ENCODE measurements around the gene STK32B. TPM values are rescaled to one million over a fixed set of nuclear protein-coding genes. Genes with fewer than 3 reads are reported as not detected.

Gene STK32B
- total and polyA plus RNA-seq, 5 donors from 2014 or later, result not detected

- ATAC-seq (ENCODE audit: low read depth in 2 of 2), result no peak
- Histone ChIP-seq H3K4me1 (ENCODE audit: control insufficient read depth, insufficient read depth, low read length, poor library complexity, severe bottlenecking) (no peaks in the 10 kb centered on the region), H3K27ac (ENCODE audit: insufficient read depth, low read length, poor library complexity, severe bottlenecking) (no peak overlapping the region), H3K4me3 (ENCODE audit: low read depth, low read length) (no peak overlapping the region), H3K36me3 (ENCODE audit: control insufficient read depth, insufficient read depth, low read length) (no peaks in the 10 kb centered on the region), H3K9me3 (ENCODE audit: control insufficient read depth in 2 of 2, low read length in 2 of 2) (no peaks in the 10 kb centered on the region), H3K27me3 (ENCODE audit: control insufficient read depth, insufficient read depth, low read length) (no peaks in the 10 kb centered on the region)
- Mint-ChIP-seq H3K9me3 (peaks cover 0 to 4% (median 0%) of the 10 kb centered on the region in 7 donors), H3K36me3 (no peaks in the 10 kb centered on the region), H3K27ac (no peak overlapping the region), H3K4me3 (no peak overlapping the region), H3K27me3 (no peaks in the 10 kb centered on the region), H3K4me1 (no peaks in the 10 kb centered on the region)
- no peak for DNase-seq
These were observed 148.6 kb downstream of the STK32B start for GRCh38 chr4:5199912-5200311.

DNA sequence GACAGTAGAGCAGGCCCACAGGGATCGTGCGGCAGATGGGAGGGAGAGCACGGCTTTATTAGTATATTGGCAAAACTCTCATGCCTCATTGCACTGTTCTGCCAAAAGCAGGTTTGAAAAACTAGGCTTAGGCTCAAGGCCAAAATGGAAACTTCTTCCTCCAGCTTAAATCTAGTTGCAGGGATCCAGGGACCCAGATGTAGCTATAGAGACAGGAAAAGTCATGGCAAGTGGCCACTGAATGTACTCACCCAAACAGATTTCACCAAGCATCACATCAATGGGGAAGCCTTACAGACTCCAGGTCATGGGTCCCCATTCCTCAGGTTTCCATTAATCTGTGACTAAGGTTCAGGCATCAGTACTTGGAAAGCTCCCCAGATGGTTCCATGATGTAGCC is 149.2 kb downstream of the STK32B start:
- DNase-seq, result no peak

GRCh38 chr4:5203309-5203992 is 152.2 kb downstream of the STK32B start:
- H3K4me3 ChIP-seq (ENCODE audit: low read depth, low read length), result no peak overlapping the region
- DNase-seq (no peak), ATAC-seq (ENCODE audit: low read depth in 2 of 2) (no peak)
- Mint-ChIP-seq H3K9me3 (peaks cover 0 to 7% (median 0%) of the 10 kb centered on the region in 7 donors), H3K4me1 (no peaks in the 10 kb centered on the region), H3K27ac (no peak overlapping the region), H3K36me3 (no peaks in the 10 kb centered on the region), H3K4me3 (no peak overlapping the region), H3K27me3 (no peaks in the 10 kb centered on the region)
- H3K36me3 ChIP-seq (ENCODE audit: control insufficient read depth, insufficient read depth, low read length), result no peaks in the 10 kb centered on the region
- H3K27ac ChIP-seq (ENCODE audit: insufficient read depth, low read length, poor library complexity, severe bottlenecking), result no peak overlapping the region
- no peaks in the 10 kb centered on the region for H3K4me1 ChIP-seq (ENCODE audit: control insufficient read depth, insufficient read depth, low read length, poor library complexity, severe bottlenecking)
- H3K9me3 ChIP-seq (ENCODE audit: control insufficient read depth in 2 of 2, low read length in 2 of 2), result no peaks in the 10 kb centered on the region
- no peaks in the 10 kb centered on the region for H3K27me3 ChIP-seq (ENCODE audit: control insufficient read depth, insufficient read depth, low read length)

More for the DNA sequence above, 149.2 kb downstream of the STK32B start:
- no peak overlapping the region for H3K27ac ChIP-seq (ENCODE audit: insufficient read depth, low read length, poor library complexity, severe bottlenecking)
- H3K4me3 ChIP-seq (ENCODE audit: low read depth, low read length), result no peak overlapping the region
- H3K27ac Mint-ChIP-seq, result no peak overlapping the region
- H3K36me3 ChIP-seq (ENCODE audit: control insufficient read depth, insufficient read depth, low read length), result no peaks in the 10 kb centered on the region
- no peaks in the 10 kb centered on the region for H3K27me3 Mint-ChIP-seq
- no peak for ATAC-seq (ENCODE audit: low read depth in 2 of 2)
- no peak overlapping the region for H3K4me3 Mint-ChIP-seq
- H3K36me3 Mint-ChIP-seq, result no peaks in the 10 kb centered on the region
- peaks cover 0 to 4% (median 0%) of the 10 kb centered on the region in 7 donors for H3K9me3 Mint-ChIP-seq
- H3K4me1 ChIP-seq (ENCODE audit: control insufficient read depth, insufficient read depth, low read length, poor library complexity, severe bottlenecking), result no peaks in the 10 kb centered on the region
- no peaks in the 10 kb centered on the region for H3K4me1 Mint-ChIP-seq
- no peaks in the 10 kb centered on the region for H3K27me3 ChIP-seq (ENCODE audit: control insufficient read depth, insufficient read depth, low read length)
- H3K9me3 ChIP-seq (ENCODE audit: control insufficient read depth in 2 of 2, low read length in 2 of 2), result no peaks in the 10 kb centered on the region

- H3K4me3 ChIP-seq (ENCODE audit: low read depth, low read length), result no peak overlapping the region
- H3K4me1 ChIP-seq (ENCODE audit: control insufficient read depth, insufficient read depth, low read length, poor library complexity, severe bottlenecking), result no peaks in the 10 kb centered on the region
- H3K9me3 ChIP-seq (ENCODE audit: control insufficient read depth in 2 of 2, low read length in 2 of 2), result no peaks in the 10 kb centered on the region
- Mint-ChIP-seq H3K9me3 (peaks cover 0 to 7% (median 0%) of the 10 kb centered on the region in 7 donors), H3K27me3 (no peaks in the 10 kb centered on the region), H3K36me3 (no peaks in the 10 kb centered on the region), H3K4me3 (no peak overlapping the region), H3K4me1 (no peaks in the 10 kb centered on the region), H3K27ac (no peak overlapping the region)
- no peaks in the 10 kb centered on the region for H3K27me3 ChIP-seq (ENCODE audit: control insufficient read depth, insufficient read depth, low read length)
- no peaks in the 10 kb centered on the region for H3K36me3 ChIP-seq (ENCODE audit: control insufficient read depth, insufficient read depth, low read length)
- ATAC-seq (ENCODE audit: low read depth in 2 of 2), result no peak
- H3K27ac ChIP-seq (ENCODE audit: insufficient read depth, low read length, poor library complexity, severe bottlenecking), result no peak overlapping the region
- DNase-seq, result no peak
These were observed 152.7 kb downstream of the STK32B start for GRCh38 chr4:5203993-5204310.

- no peaks in the 10 kb centered on the region for H3K4me1 Mint-ChIP-seq
- Histone ChIP-seq H3K27me3 (ENCODE audit: control insufficient read depth, insufficient read depth, low read length) (no peaks in the 10 kb centered on the region), H3K4me3 (ENCODE audit: low read depth, low read length) (no peak overlapping the region), H3K9me3 (ENCODE audit: control insufficient read depth in 2 of 2, low read length in 2 of 2) (no peaks in the 10 kb centered on the region), H3K4me1 (ENCODE audit: control insufficient read depth, insufficient read depth, low read length, poor library complexity, severe bottlenecking) (no peaks in the 10 kb centered on the region), H3K27ac (ENCODE audit: insufficient read depth, low read length, poor library complexity, severe bottlenecking) (no peak overlapping the region), H3K36me3 (ENCODE audit: control insufficient read depth, insufficient read depth, low read length) (no peaks in the 10 kb centered on the region)
- H3K27me3 Mint-ChIP-seq, result no peaks in the 10 kb centered on the region
- no peak overlapping the region for H3K27ac Mint-ChIP-seq
- ATAC-seq (ENCODE audit: low read depth in 2 of 2), result no peak
- no peaks in the 10 kb centered on the region for H3K36me3 Mint-ChIP-seq
- DNase-seq, result no peak
- no peak overlapping the region for H3K4me3 Mint-ChIP-seq
- H3K9me3 Mint-ChIP-seq, result peaks cover 0 to 7% (median 0%) of the 10 kb centered on the region in 7 donors
These were observed 153.5 kb downstream of the STK32B start for GRCh38 chr4:5204781-5205180.

- H3K4me3 Mint-ChIP-seq, result no peak overlapping the region
- DNase-seq, result no peak
- no peaks in the 10 kb centered on the region for H3K36me3 Mint-ChIP-seq
- H3K9me3 Mint-ChIP-seq, result peaks cover 0 to 4% (median 0%) of the 10 kb centered on the region in 7 donors
- no peak overlapping the region for H3K27ac Mint-ChIP-seq
- H3K27me3 Mint-ChIP-seq, result no peaks in the 10 kb centered on the region
- H3K27ac ChIP-seq (ENCODE audit: insufficient read depth, low read length, poor library complexity, severe bottlenecking), result no peak overlapping the region
- no peak overlapping the region for H3K4me3 ChIP-seq (ENCODE audit: low read depth, low read length)
- no peaks in the 10 kb centered on the region for H3K36me3 ChIP-seq (ENCODE audit: control insufficient read depth, insufficient read depth, low read length)
- no peak for ATAC-seq (ENCODE audit: low read depth in 2 of 2)
- no peaks in the 10 kb centered on the region for H3K4me1 Mint-ChIP-seq
- no peaks in the 10 kb centered on the region for H3K4me1 ChIP-seq (ENCODE audit: control insufficient read depth, insufficient read depth, low read length, poor library complexity, severe bottlenecking)
- no peaks in the 10 kb centered on the region for H3K9me3 ChIP-seq (ENCODE audit: control insufficient read depth in 2 of 2, low read length in 2 of 2)
- no peaks in the 10 kb centered on the region for H3K27me3 ChIP-seq (ENCODE audit: control insufficient read depth, insufficient read depth, low read length)
These were observed 154.9 kb downstream of the STK32B start for GRCh38 chr4:5206016-5206790.

- peaks cover 0 to 5% (median 1%) of the 10 kb centered on the region in 7 donors for H3K9me3 Mint-ChIP-seq
- Histone ChIP-seq H3K27ac (ENCODE audit: insufficient read depth, low read length, poor library complexity, severe bottlenecking) (no peak overlapping the region), H3K36me3 (ENCODE audit: control insufficient read depth, insufficient read depth, low read length) (no peaks in the 10 kb centered on the region), H3K9me3 (ENCODE audit: control insufficient read depth in 2 of 2, low read length in 2 of 2) (no peaks in the 10 kb centered on the region), H3K4me3 (ENCODE audit: low read depth, low read length) (no peak overlapping the region), H3K4me1 (ENCODE audit: control insufficient read depth, insufficient read depth, low read length, poor library complexity, severe bottlenecking) (no peaks in the 10 kb centered on the region), H3K27me3 (ENCODE audit: control insufficient read depth, insufficient read depth, low read length) (peaks cover 2% of the 10 kb centered on the region)
- DNase-seq (no peak), ATAC-seq (ENCODE audit: low read depth in 2 of 2) (no peak)
- H3K4me3 Mint-ChIP-seq, result no peak overlapping the region
- H3K4me1 Mint-ChIP-seq, result no peaks in the 10 kb centered on the region
- H3K27me3 Mint-ChIP-seq, result peaks cover 12% of the 10 kb centered on the region
- H3K36me3 Mint-ChIP-seq, result no peaks in the 10 kb centered on the region
- H3K27ac Mint-ChIP-seq, result no peak overlapping the region
These were observed 158.6 kb downstream of the STK32B start for GRCh38 chr4:5209862-5210261.

Measured in CD4-positive, CD25-positive, alpha-beta regulatory T cell (primary cell).